GM04504 (cell line): ENCODE data around the gene HOXC6.

Experiments
- DNase-seq: peaks from one replicate; pipeline ENCODE4 v3.0.0-alpha.2; 2012; ENCODE audit warnings: low read depth

HOXC6 gene

DNA sequence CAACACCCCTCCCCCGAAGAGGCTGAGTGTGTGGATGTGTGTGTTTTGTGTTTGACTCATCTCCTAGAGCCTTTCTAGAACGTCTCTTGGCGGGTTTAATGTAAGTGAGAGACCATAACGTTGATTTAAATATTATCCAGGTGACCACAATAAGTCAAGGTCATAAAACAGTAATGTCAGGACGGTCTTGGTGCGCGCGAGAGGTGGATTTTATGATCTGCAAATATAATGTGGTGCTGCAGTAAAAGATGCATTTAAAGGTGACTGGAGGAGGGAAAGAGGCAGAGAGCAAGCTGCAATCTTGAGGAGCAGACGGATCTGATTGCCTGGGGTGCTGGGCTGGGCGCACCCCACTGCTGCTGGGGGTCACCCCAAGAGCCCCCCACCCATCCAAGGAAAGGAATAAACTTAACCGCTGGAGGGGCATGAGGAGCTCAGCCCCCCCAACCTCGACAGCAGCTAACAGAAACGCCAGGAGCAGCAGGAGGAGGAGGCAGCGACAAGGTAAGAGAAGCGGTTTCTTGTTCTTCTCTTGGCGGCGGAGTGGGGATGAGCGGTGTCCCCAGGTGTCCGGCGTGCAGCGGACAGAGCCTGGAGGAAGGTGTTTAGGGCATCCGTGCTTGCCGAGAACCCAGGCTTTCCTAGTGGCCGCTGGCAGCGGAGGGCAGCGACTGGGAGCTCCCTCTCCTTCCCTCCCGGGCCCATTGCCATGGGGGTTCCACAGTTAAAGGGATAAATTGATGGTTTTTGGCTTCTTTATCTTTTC, 37.7 kb upstream of the HOXC6 start:
- DNase-seq: no peak

- DNase-seq: no peak
Observed at GRCh38 chr12:53991077-53991460, 37.2 kb upstream of the HOXC6 start.

GRCh38 chr12:53992377-53992889, 35.8 kb upstream of the HOXC6 start:
- no peak for DNase-seq

DNA sequence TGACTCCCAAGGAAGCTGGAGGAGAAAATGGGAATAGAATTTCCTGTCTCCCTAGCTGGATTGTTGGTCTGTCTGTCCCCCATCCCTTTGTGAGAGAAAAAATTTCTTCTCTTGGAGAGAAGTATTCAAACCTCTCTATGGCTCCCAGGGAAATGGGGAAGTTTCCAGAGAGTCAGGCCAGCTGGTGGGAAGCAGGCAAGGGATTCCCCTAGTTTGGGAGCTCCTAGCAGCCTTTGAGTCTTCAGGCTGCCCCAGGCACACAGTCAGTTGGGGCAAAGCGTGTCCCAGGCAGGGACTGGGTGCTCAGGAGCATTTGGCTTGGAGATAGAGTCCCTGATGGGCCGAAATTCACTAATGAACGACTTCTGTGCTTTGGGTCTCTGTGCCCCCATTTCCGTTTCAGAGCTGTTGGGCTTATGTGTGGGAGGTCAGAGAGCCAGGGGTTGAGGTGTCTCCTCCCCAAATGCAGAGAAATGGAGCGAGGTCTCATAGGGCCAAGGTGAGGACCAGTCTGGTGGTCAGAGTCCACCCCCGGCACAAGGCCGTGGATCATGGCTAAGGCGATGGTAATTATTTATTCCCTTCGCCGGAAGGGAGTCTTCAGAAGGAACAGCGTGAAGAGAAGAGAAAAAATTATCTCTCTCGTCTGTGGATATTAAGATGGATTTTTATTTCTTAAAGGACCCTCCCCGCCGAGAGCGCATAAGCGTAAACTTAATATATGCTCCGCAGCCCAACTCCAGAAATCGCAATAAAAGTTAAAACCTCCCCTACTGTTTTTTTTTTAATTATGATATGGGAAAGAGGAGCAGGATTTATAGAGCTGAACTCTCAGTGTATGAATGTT, 34.9 kb upstream of the HOXC6 start:
- no peak for DNase-seq

GRCh38 chr12:53994009-53994263, 34.3 kb upstream of the HOXC6 start:
- no peak for DNase-seq

GRCh38 chr12:53994264-53995001, 33.8 kb upstream of the HOXC6 start:
- DNase-seq: no peak

DNA sequence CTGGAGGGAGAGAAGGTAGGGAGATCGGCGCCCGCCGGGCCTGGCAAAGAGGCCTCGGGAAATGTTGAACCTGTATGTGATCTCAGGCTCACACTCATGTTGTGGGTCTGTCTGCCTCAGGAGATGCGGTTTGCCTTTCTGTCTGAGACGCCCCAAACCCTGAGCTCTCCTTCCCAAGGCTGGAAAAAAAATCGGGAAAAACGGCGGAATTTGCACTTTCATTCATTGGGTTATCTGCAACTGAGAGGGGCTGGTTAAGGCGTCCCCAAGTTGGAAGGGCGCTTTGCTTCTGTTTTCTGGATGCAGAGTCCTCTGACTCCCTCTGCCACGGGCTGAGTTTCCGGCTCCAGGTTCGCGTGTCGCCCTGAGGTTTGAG, 33.2 kb upstream of the HOXC6 start:
- no peak for DNase-seq

DNA sequence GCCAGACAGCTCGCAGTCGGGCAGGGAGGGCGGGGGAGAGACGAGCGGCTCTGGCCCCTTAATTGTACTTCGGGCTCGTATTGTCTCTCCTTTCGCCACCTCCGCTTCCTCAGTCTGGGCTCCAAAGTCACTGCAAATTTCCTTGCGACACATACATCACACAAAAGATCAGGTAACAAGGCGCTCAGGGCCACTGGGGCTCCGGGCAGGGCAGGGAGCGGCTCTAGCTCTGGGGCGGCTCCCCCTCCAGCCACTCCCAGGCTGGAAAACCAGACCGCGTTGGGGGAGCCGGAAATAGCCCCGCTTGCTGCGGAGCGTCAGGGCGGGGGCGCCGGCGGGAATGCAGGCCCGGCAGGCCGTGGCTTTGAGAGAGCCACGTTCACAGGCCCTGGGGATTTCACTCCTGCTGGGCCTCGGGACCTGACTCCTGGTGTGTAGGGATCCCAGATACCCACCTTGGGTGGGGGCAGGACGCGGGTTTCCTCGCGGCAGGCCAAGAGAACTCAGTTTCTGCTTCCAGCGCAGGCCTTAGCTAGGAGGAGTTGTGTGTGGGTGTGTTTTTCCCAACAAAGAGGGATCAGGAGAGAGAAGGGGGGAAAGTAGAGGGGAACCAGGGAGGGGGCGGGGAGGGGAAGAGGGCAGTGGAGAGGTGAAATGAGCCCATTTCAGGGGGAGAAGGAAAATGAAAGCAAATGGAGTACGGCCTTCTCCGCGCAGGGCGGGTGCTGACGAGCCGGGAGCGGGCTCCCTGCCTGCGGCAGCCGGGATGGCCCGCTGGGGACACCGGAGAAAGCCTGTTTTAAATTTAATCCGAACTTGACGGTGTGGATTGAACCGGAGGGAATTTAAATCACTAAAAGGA, 32.6 kb upstream of the HOXC6 start:
- DNase-seq: no peak

- DNase-seq: no peak
Observed at GRCh38 chr12:53996240-53997203, 31.7 kb upstream of the HOXC6 start.

DNA sequence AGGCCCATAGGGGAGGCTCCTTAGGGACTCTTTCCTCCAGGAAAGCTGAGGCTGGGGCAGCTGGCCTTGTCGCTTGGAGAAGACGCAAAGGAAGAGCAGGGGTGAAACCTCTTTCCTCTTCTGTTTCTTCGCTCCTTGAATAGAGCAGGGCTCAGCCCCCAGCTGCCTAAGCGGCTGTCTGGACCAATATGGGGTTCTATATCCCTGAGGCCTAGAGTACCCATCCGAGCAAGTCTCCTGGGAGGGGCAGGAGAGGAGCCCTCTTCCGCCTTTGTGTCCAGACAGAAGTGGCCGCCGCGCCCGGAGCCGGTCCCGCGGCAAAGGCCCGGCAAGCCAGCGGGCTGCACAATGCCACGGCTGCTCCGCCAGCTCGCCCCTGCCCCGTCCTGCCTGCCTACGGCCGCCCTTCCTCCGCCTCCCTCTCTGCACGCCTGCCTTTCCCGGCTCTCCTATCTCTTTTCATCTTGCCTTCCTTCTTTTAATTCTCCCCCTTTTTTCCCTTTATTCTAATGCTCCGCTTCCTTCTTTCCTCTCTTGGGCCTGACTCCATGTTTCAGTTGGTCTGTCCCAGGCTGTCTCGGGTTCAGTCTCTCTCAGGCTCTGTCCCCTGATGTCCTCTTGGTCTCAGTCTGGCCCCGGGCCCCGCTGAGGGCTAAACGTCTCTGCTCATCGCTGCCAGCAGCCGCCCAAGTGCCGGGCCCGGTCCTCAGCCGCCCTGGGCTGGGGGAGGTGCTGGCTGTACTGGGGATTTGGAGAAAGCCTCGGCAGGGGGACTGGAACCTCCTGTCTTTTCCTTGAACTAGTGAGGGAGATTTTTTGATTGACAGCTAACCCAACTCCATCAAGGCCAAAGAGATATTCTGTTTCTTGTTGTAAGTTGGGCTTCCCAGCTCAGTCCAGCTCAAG, 30.8 kb upstream of the HOXC6 start:
- no peak for DNase-seq

GRCh38 chr12:53998110-53998899, 29.9 kb upstream of the HOXC6 start:
- no peak for DNase-seq

DNA sequence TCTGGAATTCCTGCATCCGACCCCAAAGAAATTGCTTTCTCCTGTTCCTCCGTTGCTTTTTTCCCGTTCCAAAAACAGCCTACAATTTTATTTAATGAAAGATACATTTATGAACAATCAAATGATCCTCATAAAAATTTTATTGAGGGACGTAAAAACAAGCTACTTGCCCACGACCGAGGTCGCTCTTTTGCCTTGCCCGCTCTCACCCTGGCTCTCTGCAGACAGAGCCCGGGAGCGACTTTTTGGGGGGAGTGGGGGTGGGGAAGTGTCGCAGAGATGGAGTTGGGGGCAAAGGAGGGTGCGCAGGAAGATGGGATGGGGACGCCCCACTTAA, 29.4 kb upstream of the HOXC6 start:
- no peak for DNase-seq

DNA sequence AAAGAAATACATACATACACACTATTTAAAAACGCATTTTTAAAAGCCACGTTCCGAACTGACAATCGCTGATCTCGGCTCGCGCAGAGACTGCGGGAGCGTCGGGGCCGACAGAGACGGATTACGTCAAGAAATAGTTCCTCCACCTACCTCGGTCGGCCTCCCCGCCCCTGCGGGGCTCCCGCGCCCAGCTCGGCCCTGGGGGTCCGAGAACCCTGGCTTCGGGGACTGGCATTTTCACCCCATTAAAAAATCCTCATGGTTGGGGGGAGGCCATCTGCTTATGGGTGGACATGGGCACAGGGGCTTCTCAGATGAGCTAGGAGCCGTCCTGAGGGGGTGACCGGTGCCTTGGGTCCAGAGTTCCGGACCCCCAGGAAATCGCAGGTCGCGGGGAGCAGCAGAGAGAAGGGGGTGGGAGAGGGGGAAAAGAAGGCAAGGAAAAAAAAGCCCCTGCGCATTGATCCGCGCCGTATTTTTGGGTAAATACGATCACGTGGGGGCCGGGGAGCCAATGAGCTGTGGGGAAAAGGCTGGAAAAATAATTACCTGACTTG, 28.6 kb upstream of the HOXC6 start:
- DNase-seq: no peak

- no peak for DNase-seq
Observed at GRCh38 chr12:54000116-54001114, 27.8 kb upstream of the HOXC6 start, which contains the start of gene HOXC9. HOXC9 (plus strand) TSS chr12:54000161; CDS start chr12:54000189, 28 bp downstream.

DNA sequence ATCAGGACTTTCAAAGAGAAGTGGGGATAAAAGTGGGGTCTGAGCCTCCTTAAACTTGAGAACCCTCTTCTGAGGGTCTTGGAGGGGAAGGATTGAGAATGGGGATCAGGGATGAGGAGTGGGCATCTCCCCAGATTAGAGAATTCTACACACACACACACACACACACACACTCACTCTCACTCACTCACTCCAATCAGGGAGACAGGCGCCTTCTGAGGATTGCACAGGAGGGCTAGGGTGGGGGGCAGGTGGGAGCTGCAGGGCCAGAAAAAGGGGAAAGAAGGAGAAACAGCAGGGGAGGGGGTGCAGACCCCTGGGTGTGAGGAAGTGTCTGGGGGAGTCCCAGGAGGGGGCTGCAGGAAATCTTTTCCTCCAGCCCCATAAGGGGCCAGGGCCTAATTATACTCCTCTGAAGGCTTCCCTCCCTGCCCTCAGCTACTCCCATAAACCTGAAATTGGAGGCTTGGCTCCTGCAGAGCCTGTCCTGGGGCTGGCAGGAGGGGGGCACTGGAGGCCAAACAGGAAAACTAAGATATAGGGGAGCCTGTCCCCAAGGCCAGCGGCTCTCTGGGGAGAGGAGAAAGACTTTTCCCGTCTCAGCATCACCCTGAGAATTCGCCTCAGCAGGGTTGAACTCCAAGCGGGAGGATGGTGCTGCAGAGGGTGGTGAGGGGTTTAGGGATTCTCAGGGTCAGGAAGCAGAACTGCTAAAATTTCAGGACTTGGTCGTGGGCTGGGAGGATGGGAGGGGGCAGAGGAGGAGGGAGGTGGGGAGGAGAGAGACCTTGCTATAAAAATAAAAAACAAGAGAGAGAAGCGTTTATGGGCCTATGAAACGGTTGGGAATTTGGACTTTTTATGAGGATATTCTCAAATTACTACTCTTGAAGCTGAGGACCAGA, 26.7 kb upstream of the HOXC6 start:
- DNase-seq: no peak

- no peak for DNase-seq
Observed at GRCh38 chr12:54002278-54002914, 25.8 kb upstream of the HOXC6 start.
